Type B pancreatic cell (in vitro differentiated cells): ENCODE results near the gene DUSP22. TPM values are rescaled to one million over a fixed set of nuclear protein-coding genes. Genes with fewer than 3 reads are reported as not detected.

Source experiments
- DNase-seq: peaks from one replicate; pipeline ENCODE4 v3.0.0; 2021; ENCODE audit warnings: mixed read lengths; ENCODE audit not compliant: unreplicated experiment; ENCODE audit errors: extremely low spot score
- H3K27ac Mint-ChIP-seq: 2 replicates; pipeline ENCODE4 v1.8.0; 2021; ENCODE audit warnings: mild to moderate bottlenecking, mixed read lengths
- H3K27me3 Mint-ChIP-seq: 2 replicates; pipeline ENCODE4 v1.8.0; 2021; ENCODE audit warnings: mixed read lengths
- H3K36me3 Mint-ChIP-seq: 2 replicates; pipeline ENCODE4 v1.8.0; 2021; ENCODE audit warnings: mixed read lengths
- H3K4me1 Mint-ChIP-seq: one replicate; pipeline ENCODE4 v1.8.0; 2021; ENCODE audit warnings: mixed read lengths; ENCODE audit not compliant: unreplicated experiment
- H3K4me3 Mint-ChIP-seq: 2 replicates; pipeline ENCODE4 v1.8.0; 2021; ENCODE audit warnings: mild to moderate bottlenecking, mixed read lengths
- H3K9me3 Mint-ChIP-seq: 2 replicates; pipeline ENCODE4 v1.8.0; 2021; ENCODE audit warnings: mixed read lengths
- total RNA-seq: library from RNA; stranded (reverse); gene quantifications from 2 replicates; pipeline ENCODE4 v1.2.1, GENCODE V29; 2021; ENCODE audit warnings: low replicate concordance
- TF ChIP-seq, protein P1 (sequence below): fragments of 200-600 bp; sonication (generic); conservative IDR thresholded peaks from 2 replicates; pipeline ENCODE4 v1.5.0; 2021; ENCODE audit warnings: antibody characterized with exemption, mild to moderate bottlenecking

The DUSP22 gene
- total RNA-seq, 1 donor from 2014 or later, result 25.0 TPM

DNA sequence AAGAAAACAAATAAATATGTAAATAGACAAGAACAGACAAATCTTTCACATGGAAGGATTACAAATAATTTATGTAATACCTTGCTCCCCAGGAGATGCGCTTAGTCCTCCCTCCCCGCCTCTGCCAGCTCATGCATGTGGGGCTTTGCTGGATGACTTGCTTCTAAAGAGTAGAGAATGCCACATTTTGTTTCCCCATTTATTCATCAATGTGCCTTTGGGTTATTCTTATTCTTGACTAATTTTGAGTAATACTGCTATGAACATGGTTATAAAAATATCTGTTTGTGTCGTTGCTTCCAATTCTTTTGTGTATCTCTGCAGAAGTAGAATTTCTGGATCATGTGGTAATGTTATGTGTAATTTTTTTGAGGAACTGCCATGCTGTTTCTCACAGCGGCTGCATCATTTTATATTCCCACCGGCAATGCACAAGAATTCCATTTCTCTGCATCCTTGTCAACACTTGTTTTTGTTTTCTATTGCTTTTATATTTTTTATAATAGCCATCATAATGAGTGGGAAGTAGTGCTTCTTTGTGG lies 23.8 kb upstream of the DUSP22 start:
- TF ChIP-seq, protein P1, sequence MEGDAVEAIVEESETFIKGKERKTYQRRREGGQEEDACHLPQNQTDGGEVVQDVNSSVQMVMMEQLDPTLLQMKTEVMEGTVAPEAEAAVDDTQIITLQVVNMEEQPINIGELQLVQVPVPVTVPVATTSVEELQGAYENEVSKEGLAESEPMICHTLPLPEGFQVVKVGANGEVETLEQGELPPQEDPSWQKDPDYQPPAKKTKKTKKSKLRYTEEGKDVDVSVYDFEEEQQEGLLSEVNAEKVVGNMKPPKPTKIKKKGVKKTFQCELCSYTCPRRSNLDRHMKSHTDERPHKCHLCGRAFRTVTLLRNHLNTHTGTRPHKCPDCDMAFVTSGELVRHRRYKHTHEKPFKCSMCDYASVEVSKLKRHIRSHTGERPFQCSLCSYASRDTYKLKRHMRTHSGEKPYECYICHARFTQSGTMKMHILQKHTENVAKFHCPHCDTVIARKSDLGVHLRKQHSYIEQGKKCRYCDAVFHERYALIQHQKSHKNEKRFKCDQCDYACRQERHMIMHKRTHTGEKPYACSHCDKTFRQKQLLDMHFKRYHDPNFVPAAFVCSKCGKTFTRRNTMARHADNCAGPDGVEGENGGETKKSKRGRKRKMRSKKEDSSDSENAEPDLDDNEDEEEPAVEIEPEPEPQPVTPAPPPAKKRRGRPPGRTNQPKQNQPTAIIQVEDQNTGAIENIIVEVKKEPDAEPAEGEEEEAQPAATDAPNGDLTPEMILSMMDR, result no peak
- H3K36me3 Mint-ChIP-seq, result no peaks in the 10 kb centered on the region
- no peak overlapping the region for H3K4me3 Mint-ChIP-seq
- no peaks in the 10 kb centered on the region for H3K9me3 Mint-ChIP-seq
- H3K27me3 Mint-ChIP-seq, result peaks cover 9% of the 10 kb centered on the region
- H3K27ac Mint-ChIP-seq, result no peak overlapping the region
- no peaks in the 10 kb centered on the region for H3K4me1 Mint-ChIP-seq
- no peak for DNase-seq

DNA sequence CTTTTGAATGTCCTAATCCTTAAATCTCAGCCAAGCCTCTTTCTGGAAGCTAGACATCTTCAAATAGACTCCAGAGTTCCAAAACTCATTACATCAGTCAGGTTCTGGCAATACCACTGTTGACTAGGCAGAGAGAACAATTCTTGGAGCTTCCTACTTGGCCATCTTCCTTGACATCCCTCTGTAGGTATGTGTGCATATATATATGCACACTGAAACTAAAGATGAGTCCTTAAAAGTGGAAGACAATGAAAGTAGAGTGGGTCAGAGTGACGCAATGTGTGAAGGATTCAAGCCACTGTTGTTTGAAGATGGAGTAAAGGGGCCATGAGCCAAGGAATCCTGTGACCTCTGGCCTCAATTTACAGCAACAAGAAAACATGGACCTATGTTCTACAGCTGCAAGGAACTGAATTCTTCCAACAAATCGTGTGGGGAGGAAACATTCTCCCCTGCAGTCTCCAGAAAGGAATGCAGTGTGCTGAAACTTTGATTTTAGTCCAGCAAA lies 18.7 kb upstream of the DUSP22 start:
- Mint-ChIP-seq H3K27ac (no peak overlapping the region), H3K4me1 (no peaks in the 10 kb centered on the region), H3K36me3 (no peaks in the 10 kb centered on the region), H3K4me3 (no peak overlapping the region), H3K9me3 (no peaks in the 10 kb centered on the region), H3K27me3 (peaks cover 9% of the 10 kb centered on the region)
- TF ChIP-seq, protein P1, result no peak
- no peak for DNase-seq

DNA sequence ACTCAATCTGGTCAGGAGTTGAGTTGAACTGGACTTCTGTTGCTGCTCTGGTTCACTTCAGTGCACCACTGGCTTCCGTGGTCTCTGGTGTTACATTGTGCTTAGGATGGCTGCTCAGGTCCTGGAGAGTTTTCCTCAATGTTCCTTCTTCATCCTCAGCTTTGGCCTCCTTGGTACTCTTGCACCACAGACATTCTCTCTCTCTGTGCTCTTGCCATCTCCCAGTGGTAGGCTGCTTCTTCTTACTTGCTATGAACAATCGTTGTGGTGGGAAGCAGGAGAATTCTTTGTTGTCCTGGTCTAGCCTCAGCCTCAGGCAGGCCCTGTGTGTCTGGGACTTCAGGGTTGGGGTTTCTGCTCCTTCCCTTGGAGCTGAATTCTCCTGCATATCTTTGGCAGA lies 14.5 kb upstream of the DUSP22 start:
- Mint-ChIP-seq H3K36me3 (no peaks in the 10 kb centered on the region), H3K27ac (no peak overlapping the region), H3K27me3 (peaks cover 5% of the 10 kb centered on the region), H3K4me3 (no peak overlapping the region), H3K9me3 (no peaks in the 10 kb centered on the region), H3K4me1 (no peaks in the 10 kb centered on the region)
- TF ChIP-seq, protein P1, result no peak
- DNase-seq, result no peak

DNA sequence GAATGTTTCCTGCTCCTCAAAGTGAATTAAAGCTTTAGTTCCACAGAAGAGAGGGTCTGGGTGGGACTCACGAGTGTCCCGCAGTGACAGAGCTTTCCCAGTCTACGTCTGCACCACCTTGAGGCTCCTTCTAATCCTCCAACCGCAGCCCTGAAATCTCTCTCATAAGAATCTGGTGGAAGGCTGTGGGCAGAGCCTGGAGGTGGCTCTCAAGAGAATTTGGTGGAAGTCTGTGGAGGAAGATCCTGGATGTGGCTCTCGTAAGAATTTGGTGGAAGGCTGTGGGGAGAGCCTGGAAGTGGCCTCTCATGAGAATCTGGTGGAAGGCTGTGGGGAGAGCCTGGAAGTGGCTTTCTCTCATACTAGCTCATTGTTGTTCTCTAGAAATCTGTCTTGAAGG lies 13.8 kb upstream of the DUSP22 start:
- TF ChIP-seq, protein P1, result no peak
- Mint-ChIP-seq H3K27me3 (peaks cover 5% of the 10 kb centered on the region), H3K9me3 (no peaks in the 10 kb centered on the region), H3K36me3 (no peaks in the 10 kb centered on the region), H3K4me1 (no peaks in the 10 kb centered on the region), H3K27ac (no peak overlapping the region), H3K4me3 (no peak overlapping the region)
- no peak for DNase-seq

DNA sequence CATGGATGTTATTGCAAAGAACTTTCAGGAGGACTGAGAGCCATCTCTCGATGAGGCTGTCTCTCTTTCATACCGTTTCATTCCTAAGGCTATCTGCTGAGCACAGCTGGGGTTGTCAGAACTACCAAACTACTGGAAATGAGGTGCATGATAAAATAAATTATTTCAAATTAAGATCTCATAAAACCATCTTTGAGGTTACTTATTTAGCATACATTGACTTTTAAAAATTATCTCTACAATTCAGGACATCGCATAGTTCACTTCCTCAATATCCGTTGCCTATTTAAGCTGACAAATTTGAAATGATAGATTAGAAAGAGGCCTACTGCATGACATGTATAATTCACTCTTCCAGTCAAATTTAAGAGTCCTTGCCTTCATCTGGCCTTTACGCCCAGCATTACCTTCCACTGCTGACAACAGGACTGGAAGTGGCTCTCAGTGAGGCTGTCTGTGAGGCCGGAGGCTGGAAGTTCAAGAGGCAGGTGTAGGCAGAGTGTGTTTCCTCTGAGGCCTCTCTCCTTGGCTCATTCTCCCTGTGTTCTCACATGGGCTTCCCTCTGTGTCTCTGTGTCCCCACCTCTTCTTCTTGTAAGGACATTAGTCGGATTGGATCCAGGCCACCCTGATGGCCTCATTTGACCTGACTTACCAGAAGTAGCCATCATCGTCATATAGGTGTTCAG lies 12.8 kb upstream of the DUSP22 start:
- DNase-seq, result no peak
- no peak overlapping the region for H3K4me3 Mint-ChIP-seq
- TF ChIP-seq, protein P1, result no peak
- H3K9me3 Mint-ChIP-seq, result no peaks in the 10 kb centered on the region
- H3K36me3 Mint-ChIP-seq, result no peaks in the 10 kb centered on the region
- peaks cover 10% of the 10 kb centered on the region for H3K27me3 Mint-ChIP-seq
- no peaks in the 10 kb centered on the region for H3K4me1 Mint-ChIP-seq
- no peak overlapping the region for H3K27ac Mint-ChIP-seq
